IMR-90 (cell line): ENCODE data around the gene B3GALT6. TPM values are rescaled to one million over a fixed set of nuclear protein-coding genes. Genes with fewer than 3 reads are reported as not detected.

ENCODE experiments used
- ATAC-seq: fragments of 200-7000 bp; cut with Tn5 transposase; 2 replicates; pipeline ENCODE4 v1.9.1; 2020; ENCODE audit warnings: low read depth, mild to moderate bottlenecking, moderate library complexity
- BruUV-seq: library from RNA; stranded (reverse); fragments of 400-500 nt; replicated peaks from 2 replicates; lab custom pipeline; 2021; lab: Mats Ljungman, UMichigan
- CTCF ChIA-PET: fragments of 300-600 bp; formaldehyde crosslinking; extraction: SDS; loops from one replicate; lab custom pipeline; 2021; ENCODE audit warnings: antibody characterized with exemption; lab: Yijun Ruan, JAX
- POLR2A ChIA-PET: fragments of 300-600 bp; sonication (Branson Sonifier 250); formaldehyde crosslinking; loops from one replicate; lab custom pipeline; 2022; ENCODE audit warnings: antibody characterized with exemption; ENCODE audit not compliant: unreplicated experiment; lab: Charles Lee
- DNase-seq: peaks from one replicate; pipeline ENCODE4 v3.0.0; 2013
- H2AFZ ChIP-seq: replicated peaks from 2 replicates; pipeline ENCODE3; 2013; ENCODE audit warnings: low read length, mild to moderate bottlenecking; ENCODE audit not compliant: poor library complexity
- H2AK5ac ChIP-seq: 2 replicates; pipeline ENCODE4 v1.6.1; 2013; ENCODE audit warnings: low read depth, low read length, inconsistent platforms
- H2AK9ac ChIP-seq: replicated peaks from 2 replicates; pipeline ENCODE3; 2013; ENCODE audit warnings: mild to moderate bottlenecking, low read depth, low read length, moderate library complexity; ENCODE audit not compliant: poor library complexity
- H2BK120ac ChIP-seq: 2 replicates; pipeline ENCODE4 v1.6.1; 2013; ENCODE audit warnings: low read depth, low read length, inconsistent platforms
- H2BK15ac ChIP-seq: 3 replicates; pipeline ENCODE4 v1.6.1; 2013; ENCODE audit warnings: low read depth, low read length, inconsistent platforms
- H2BK20ac ChIP-seq: 2 replicates; pipeline ENCODE4 v1.6.1; 2013; ENCODE audit warnings: low read depth, mild to moderate bottlenecking, inconsistent platforms, low read length, moderate library complexity
- H2BK5ac ChIP-seq: 2 replicates; pipeline ENCODE4 v1.6.1; 2013; ENCODE audit warnings: mild to moderate bottlenecking, low read depth, low read length, inconsistent platforms; ENCODE audit not compliant: poor library complexity, severe bottlenecking
- H3K14ac ChIP-seq: replicated peaks from 2 replicates; pipeline ENCODE4 v1.6.1; 2013; ENCODE audit warnings: low read depth, low read length, inconsistent platforms
- H3K18ac ChIP-seq: 2 replicates; pipeline ENCODE4 v1.6.1; 2013; ENCODE audit warnings: low read depth, low read length, control low read depth
- H3K23ac ChIP-seq: 2 replicates; pipeline ENCODE4 v1.6.1; 2013; ENCODE audit warnings: low read depth, low read length, inconsistent platforms
- H3K27ac ChIP-seq: 2 replicates; pipeline ENCODE4 v1.5.1; 2013; ENCODE audit warnings: mild to moderate bottlenecking, control low read depth, low read length; ENCODE audit not compliant: insufficient read depth
- H3K27me3 ChIP-seq: 2 replicates; pipeline ENCODE4 v1.6.1; 2013; ENCODE audit warnings: low read length; ENCODE audit not compliant: control insufficient read depth, insufficient read depth
- H3K36me3 ChIP-seq: 2 replicates; pipeline ENCODE4 v1.6.1; 2013; ENCODE audit warnings: low read length, mixed read lengths; ENCODE audit not compliant: control insufficient read depth, insufficient read depth
- H3K4ac ChIP-seq: 2 replicates; pipeline ENCODE4 v1.6.1; 2013; ENCODE audit warnings: low read depth, low read length, inconsistent platforms
- H3K4me1 ChIP-seq: 2 replicates; pipeline ENCODE4 v1.6.1; 2013; ENCODE audit warnings: low read length, mixed read lengths; ENCODE audit not compliant: control insufficient read depth, insufficient read depth
- H3K4me2 ChIP-seq: 2 replicates; pipeline ENCODE4 v1.6.1; 2013; ENCODE audit warnings: low read depth, mild to moderate bottlenecking, control low read depth, low read length, moderate library complexity
- H3K4me3 ChIP-seq: 2 replicates; pipeline ENCODE4 v1.5.1; 2013; ENCODE audit warnings: low read depth, mild to moderate bottlenecking, control low read depth, low read length, moderate library complexity; ENCODE audit not compliant: insufficient read depth
- H3K56ac ChIP-seq: 2 replicates; pipeline ENCODE4 v1.6.1; 2013; ENCODE audit warnings: low read length, inconsistent platforms; ENCODE audit not compliant: insufficient read depth; ENCODE audit errors: extremely low read depth
- H3K79me1 ChIP-seq, 2 experiments: 2 replicates each; pipeline ENCODE4 v1.6.1; 2013; ENCODE audit warnings: low read length in 2 of 2, inconsistent platforms in 1 of 2, low read depth in 1 of 2
- H3K9ac ChIP-seq: 2 replicates; pipeline ENCODE4 v1.6.1; 2013; ENCODE audit warnings: low read depth, low read length, control low read depth
- H3K9me1 ChIP-seq: 2 replicates; pipeline ENCODE4 v1.6.1; 2013; ENCODE audit warnings: low read length, inconsistent platforms; ENCODE audit not compliant: insufficient read depth
- H3K9me3 ChIP-seq: 2 replicates; pipeline ENCODE4 v1.6.1; 2013; ENCODE audit warnings: low read length; ENCODE audit not compliant: control insufficient read depth, insufficient read depth
- H4K20me1 ChIP-seq: 2 replicates; pipeline ENCODE4 v1.6.1; 2013; ENCODE audit warnings: low read length, inconsistent platforms; ENCODE audit not compliant: insufficient read depth
- H4K5ac ChIP-seq: 2 replicates; pipeline ENCODE4 v1.6.1; 2013; ENCODE audit warnings: mild to moderate bottlenecking, low read depth, low read length, control low read depth
- H4K8ac ChIP-seq, 2 experiments: 2 replicates each; pipeline ENCODE4 v1.6.1; 2013; ENCODE audit warnings: low read depth in 2 of 2, low read length in 2 of 2, control low read depth in 1 of 2, inconsistent platforms in 1 of 2
- H4K91ac ChIP-seq: 2 replicates; pipeline ENCODE4 v1.6.1; 2013; ENCODE audit warnings: low read depth, low read length, inconsistent platforms; ENCODE audit not compliant: insufficient read depth
- BHLHE40 ChIP-seq: fragments of 150-350 bp; IDR thresholded peaks from 2 replicates; pipeline ENCODE4 v1.6.1; 2016; ENCODE audit warnings: mild to moderate bottlenecking, low read depth, low read length
- CEBPB ChIP-seq: IDR thresholded peaks from 2 replicates; pipeline ENCODE4 v1.6.1; 2012; ENCODE audit warnings: low read depth, low read length, improper control_type of control experiment
- CHD1 ChIP-seq: IDR thresholded peaks from 2 replicates; pipeline ENCODE4 v1.6.1; 2012; ENCODE audit warnings: low read depth, low read length, improper control_type of control experiment
- CTCF ChIP-seq: conservative IDR thresholded peaks from 2 replicates; pipeline ENCODE4 v1.5.1; 2012; ENCODE audit warnings: mild to moderate bottlenecking, low read depth, low read length, improper control_type of control experiment
- ELK1 ChIP-seq: fragments of 150-350 bp; IDR thresholded peaks from 2 replicates; pipeline ENCODE4 v1.6.1; 2016; ENCODE audit warnings: low read depth, mild to moderate bottlenecking, low read length, moderate library complexity, borderline replicate concordance
- MAFK ChIP-seq: IDR thresholded peaks from 2 replicates; pipeline ENCODE4 v1.6.1; 2012; ENCODE audit warnings: low read depth, low read length, improper control_type of control experiment
- MAZ ChIP-seq: IDR thresholded peaks from 2 replicates; pipeline ENCODE4 v1.6.1; 2012; ENCODE audit warnings: low read depth, mild to moderate bottlenecking, low read length, improper control_type of control experiment, moderate library complexity, borderline replicate concordance
- NFE2L2 ChIP-seq: fragments of 150-350 bp; IDR thresholded peaks from 2 replicates; pipeline ENCODE4 v1.6.1; 2016; ENCODE audit warnings: low read depth, mild to moderate bottlenecking, low read length
- POLR2A ChIP-seq: IDR thresholded peaks from 2 replicates; pipeline ENCODE4 v1.6.1; 2012; ENCODE audit warnings: mild to moderate bottlenecking, low read depth, low read length
- RAD21 ChIP-seq: IDR thresholded peaks from 2 replicates; pipeline ENCODE4 v1.6.1; 2012; ENCODE audit warnings: low read length, improper control_type of control experiment
- RCOR1 ChIP-seq: IDR thresholded peaks from 2 replicates; pipeline ENCODE4 v1.6.1; 2012; ENCODE audit warnings: mild to moderate bottlenecking, low read length, improper control_type of control experiment; ENCODE audit not compliant: insufficient replicate concordance
- RFX5 ChIP-seq: IDR thresholded peaks from 2 replicates; pipeline ENCODE4 v1.8.0; 2012; ENCODE audit warnings: low read depth, mild to moderate bottlenecking, low read length, moderate library complexity
- USF2 ChIP-seq: fragments of 150-350 bp; IDR thresholded peaks from 2 replicates; pipeline ENCODE4 v1.6.1; 2017; ENCODE audit warnings: mild to moderate bottlenecking, antibody characterized with exemption, low read length, low read depth
- WGBS, 2 experiments: methylation state at CpG; one replicate each; pipeline versions ENCODE4 v1.1.5 to v1.1.7; 2013; ENCODE audit warnings: missing lambda C conversion rate in 2 of 2; ENCODE audit not compliant: insufficient read length in 1 of 2; ENCODE audit errors: extremely low coverage in 2 of 2; 5-methylcytosine and 5-hydroxymethylcytosine counted together
- dilution Hi-C: fragments of 300-500 bp; cut with HindIII; formaldehyde crosslinking; loops from one replicate; pipeline ENCODE4 v1.14.3; 2018; ENCODE audit warnings: low sequenced_read_pairs; ENCODE audit not compliant: unreplicated experiment
- in situ Hi-C: fragments of 300-500 bp; cut with MboI; formaldehyde crosslinking; loops from 3 replicates; pipeline ENCODE4 v1.14.3; 2019; ENCODE audit warnings: low sequenced_read_pairs, inconsistent platforms, mixed read lengths
- intact Hi-C: fragments of 100-400 bp; cut with micrococcal nuclease; formaldehyde crosslinking; loops from 2 replicates; pipeline ENCODE4 v1.10.0; 2022
- polyA plus RNA-seq, 3 experiments: library from polyadenylated mRNA; depleted of rRNA; stranded (reverse); fragments of >200 nt; gene quantifications; 2 replicates each; pipeline ENCODE4 v1.2.3, GENCODE V29; 2012; ENCODE audit warnings: low replicate concordance in 1 of 3
- total RNA-seq: library from RNA; depleted of rRNA; stranded (reverse); fragments of >200 nt; gene quantifications from 2 replicates; pipeline ENCODE4 v1.2.3, GENCODE V29; 2012

Gene B3GALT6
- total and polyA plus RNA-seq, 2 of the 4 experiments (the other 2 are of a cell fraction), result 12.2 to 23.0 TPM

- Histone ChIP-seq H3K4ac (peak within 1 kb of the TSS; percentile 86), H3K56ac (peak within 1 kb of the TSS; percentile 94), H2BK20ac (no peak within 1 kb of the TSS), H4K20me1 (peaks cover 29% of the 10 kb centered on the region), H3K27ac (peak within 1 kb of the TSS; percentile 81), H3K23ac (peak within 1 kb of the TSS; percentile 89), H3K79me1 (peaks cover 12 to 72% of the 10 kb centered on the region in 2 experiments; a peak in 3 of 4 replicates), H3K27me3 (no peaks in the 10 kb centered on the region), H3K36me3 (peaks cover 22% of the 10 kb centered on the region), H4K8ac (peak within 1 kb of the TSS; percentile 96 to 100), H3K14ac (peak within 1 kb of the TSS; percentile 94), H3K4me1 (peaks cover 13% of the 10 kb centered on the region; the same call in 1 of the 2 replicates), H3K9me3 (peaks cover 3% of the 10 kb centered on the region), H4K5ac (peak within 1 kb of the TSS; percentile 91), H2AFZ (peak within 1 kb of the TSS; percentile 98), H2AK9ac (peak within 1 kb of the TSS; percentile 96), H3K4me2 (peak within 1 kb of the TSS; percentile 86), H3K9me1 (peaks cover 6% of the 10 kb centered on the region), H4K91ac (peak within 1 kb of the TSS; percentile 79), H2BK5ac (peak within 1 kb of the TSS; percentile 75), H2BK120ac (peak within 1 kb of the TSS; percentile 64), H3K9ac (peak within 1 kb of the TSS; percentile 91), H3K18ac (peak within 1 kb of the TSS; percentile 3; the same call in 1 of the 2 replicates), H2AK5ac (peak within 1 kb of the TSS; percentile 99), H2BK15ac (no peak within 1 kb of the TSS; the same call in 1 of the 3 replicates), H3K4me3 (peak within 1 kb of the TSS; percentile 84)
- DNase-seq (peak; percentile 95), ATAC-seq (peak; percentile 94)
- no TSS peak for BruUV-seq
- ChIA-PET CTCF (interaction anchor here (0.7 to 2.3 kb wide), 3 partner anchors 33 to 111 kb away, joined by 3 to 11 read pairs (median 3); no protein-coding TSS in a partner anchor), POLR2A (no interaction called here)
- in situ Hi-C loops, result no loop called here
- dilution Hi-C loops, result no loop called here
- WGBS, 2 experiments, result 1% methylated on average over 55 of the region's 99 CpGs; no CpG with 5 or more reads in 1 of the 2 experiments
- intact Hi-C loops, result loop anchor here (5.0 kb wide), 1 partner anchor 249 kb away; the partner anchor contains the start of gene PERM1
- TF ChIP-seq CHD1, result no peak
- TF ChIP-seq ELK1, result no peak
- TF ChIP-seq CEBPB, result no peak
- no peak for TF ChIP-seq CTCF
- TF ChIP-seq RCOR1, result no peak
- peak; percentile 93 for TF ChIP-seq POLR2A
- 0 out of 2 replicates have a peak, but pooled peaks have one; percentile 1 for TF ChIP-seq RAD21
- peak; percentile 70; the same call in 1 of the 2 replicates for TF ChIP-seq MAZ
- TF ChIP-seq BHLHE40, result no peak
- peak; percentile 99 for TF ChIP-seq USF2
- no peak for TF ChIP-seq RFX5
- no peak for TF ChIP-seq MAFK
- no peak; the same call in 1 of the 2 replicates for TF ChIP-seq NFE2L2
Observed at GRCh38 chr1:1231400-1232207, 433 bp upstream of the B3GALT6 start, which contains the start of gene SDF4. Gene SDF4 (minus strand): TSS chr1:1232001. CDS start chr1:1228772, 3,229 bp downstream.
